Stimulated activated CD8-positive, alpha-beta memory T cell treated with anti-CD3 and anti-CD28 coated beads, Interleukin-12 subunit alpha, Interleukin-12 subunit beta, amount 100 ng/mL, for 24 hours (primary cell): ENCODE measurements around the gene ESR1.

ENCODE experiments used
- DNase-seq: peaks from one replicate; pipeline ENCODE4 v3.0.0-alpha.2; 2020; ENCODE audit errors: extremely low read depth

Gene ESR1

GRCh38 chr6:152173957-152174356 is 366.5 kb downstream of the ESR1 start:
- DNase-seq, result no peak

GRCh38 chr6:152176268-152176667 is 368.8 kb downstream of the ESR1 start:
- no peak for DNase-seq
